GM19099 (cell line): ENCODE results near the gene SLC4A9.

Experiments used
- POLR2A ChIP-seq: IDR thresholded peaks from 3 replicates; pipeline ENCODE4 v1.6.1; 2011; ENCODE audit warnings: low read depth; ENCODE audit not compliant: insufficient read length; ENCODE audit errors: extremely low read depth

SLC4A9 gene

DNA sequence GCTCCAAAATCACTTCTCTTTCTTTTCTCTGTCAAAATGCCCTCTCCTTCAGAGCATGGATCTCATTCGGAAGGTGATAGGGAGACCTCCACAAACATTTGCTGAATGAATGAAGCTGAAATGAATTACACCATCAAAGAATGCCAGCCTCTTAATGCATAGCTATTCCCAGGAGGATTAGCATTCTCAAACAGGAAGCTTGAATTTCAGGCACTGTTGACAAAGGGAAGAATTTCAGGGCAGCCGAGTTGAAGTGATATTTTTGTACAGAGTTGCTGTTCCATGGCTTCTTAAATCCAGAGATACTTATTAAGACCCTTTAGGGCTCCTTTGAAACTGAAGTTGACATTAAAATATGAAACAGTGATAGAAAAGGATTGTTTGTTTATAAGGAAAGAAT is 32.4 kb upstream of the SLC4A9 start:
- no peak for TF ChIP-seq POLR2A

DNA sequence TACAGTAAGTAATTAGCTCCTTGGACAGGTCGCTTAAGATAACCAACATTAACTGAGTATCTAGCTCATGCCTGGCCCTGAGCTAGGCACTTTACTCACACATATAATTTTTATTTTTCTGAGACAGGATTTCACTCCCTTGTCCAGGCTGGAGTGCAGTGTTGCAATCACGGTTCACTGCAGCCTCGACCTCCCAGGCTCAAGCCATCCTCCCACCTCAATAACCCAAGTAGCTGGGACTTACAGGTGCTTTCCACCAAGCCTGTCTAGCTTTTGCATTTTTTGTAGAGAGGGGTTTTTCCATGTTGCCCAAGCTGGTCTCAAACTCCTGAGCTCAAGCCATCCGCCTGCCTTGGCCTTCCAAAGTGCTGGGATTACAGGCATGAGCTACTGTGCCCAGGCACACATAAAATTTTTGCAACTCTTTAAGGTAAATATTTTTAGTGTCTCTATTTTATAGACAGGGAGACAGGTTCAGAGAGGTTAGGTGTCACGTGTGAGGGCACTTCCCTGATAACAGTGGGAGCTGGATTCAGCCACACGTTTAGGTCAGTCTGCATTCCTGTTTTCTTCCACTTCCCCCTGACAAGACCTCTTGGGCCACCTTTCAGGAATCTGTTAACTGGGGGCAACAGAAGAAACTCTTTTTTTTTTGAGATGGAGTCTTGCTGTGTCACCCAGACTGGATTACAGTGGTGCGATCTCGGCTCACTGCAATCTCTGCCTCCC is 31.8 kb upstream of the SLC4A9 start:
- TF ChIP-seq POLR2A, result no peak

DNA sequence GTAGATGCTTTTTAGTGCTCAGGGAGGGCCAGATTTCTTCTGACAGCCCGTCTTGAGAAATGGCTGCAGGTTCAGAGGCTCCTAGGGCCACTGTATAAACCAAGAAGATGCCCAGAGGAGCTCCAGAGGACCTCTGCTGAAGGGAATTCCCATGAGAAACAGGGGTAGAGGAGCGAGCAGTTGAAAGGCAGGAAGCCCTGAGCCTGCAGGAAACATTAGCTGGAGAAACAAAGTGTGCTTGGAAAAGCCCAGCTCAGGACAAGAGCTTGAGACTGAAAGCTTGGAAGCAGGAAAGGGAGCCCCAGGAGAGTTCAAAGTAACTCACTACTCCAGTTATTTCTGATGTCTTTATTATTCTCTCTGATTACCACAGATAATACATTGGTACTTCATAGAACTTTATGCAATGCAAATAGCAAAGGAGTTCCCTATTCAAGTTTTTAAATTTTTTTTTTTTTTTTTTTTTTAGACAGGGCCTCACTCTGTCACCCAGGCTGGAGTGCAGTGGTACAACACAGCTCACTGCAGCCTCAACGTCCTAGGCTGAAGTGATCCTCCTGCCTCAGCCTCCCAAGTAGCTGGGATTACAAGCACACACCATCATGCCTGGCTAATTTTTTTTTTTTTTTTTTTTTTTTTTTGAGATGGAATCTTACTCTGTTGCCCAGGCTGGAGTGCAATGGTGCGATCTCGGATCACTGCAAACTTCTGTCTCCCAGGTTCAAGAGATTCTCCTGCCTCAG is 30.1 kb upstream of the SLC4A9 start:
- TF ChIP-seq POLR2A, result no peak

DNA sequence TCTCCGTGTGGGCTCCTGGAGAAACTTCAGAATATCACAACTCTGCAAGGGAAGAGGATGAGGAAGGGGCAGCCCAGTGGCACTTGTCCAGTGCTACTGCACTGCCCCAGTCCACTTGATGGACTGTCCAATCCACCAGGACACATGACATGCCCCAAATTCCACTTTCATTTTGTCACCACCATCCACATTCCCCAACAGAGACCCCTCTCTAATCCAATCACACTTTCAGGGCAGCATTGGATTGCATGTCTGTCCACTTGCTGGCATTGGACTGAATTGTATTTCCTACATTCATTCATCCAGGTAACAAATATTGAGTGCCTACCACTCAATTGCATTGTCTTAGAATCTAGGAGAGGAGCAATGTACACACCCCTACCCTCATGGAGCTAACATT is 28.4 kb upstream of the SLC4A9 start:
- TF ChIP-seq POLR2A, result no peak

DNA sequence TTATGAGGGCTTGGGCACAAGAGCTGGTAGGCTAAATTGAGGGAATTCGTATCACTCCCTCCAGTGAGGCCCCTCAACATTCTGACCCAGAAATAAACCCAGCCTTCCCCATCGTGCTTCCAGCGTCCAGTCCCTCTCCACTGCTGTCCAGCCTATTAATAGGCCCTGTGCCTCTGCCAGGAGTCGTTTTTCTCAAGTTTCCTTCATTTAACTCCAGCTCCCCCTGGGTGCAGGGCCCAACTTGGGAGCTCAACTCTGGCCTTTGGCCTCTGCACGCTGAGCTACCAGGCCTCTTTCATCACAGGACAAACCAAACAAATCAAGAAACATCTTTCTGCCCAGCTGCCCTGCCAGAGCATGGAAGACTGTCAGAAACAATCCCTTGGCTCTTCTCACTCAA is 23.6 kb upstream of the SLC4A9 start:
- no peak for TF ChIP-seq POLR2A

DNA sequence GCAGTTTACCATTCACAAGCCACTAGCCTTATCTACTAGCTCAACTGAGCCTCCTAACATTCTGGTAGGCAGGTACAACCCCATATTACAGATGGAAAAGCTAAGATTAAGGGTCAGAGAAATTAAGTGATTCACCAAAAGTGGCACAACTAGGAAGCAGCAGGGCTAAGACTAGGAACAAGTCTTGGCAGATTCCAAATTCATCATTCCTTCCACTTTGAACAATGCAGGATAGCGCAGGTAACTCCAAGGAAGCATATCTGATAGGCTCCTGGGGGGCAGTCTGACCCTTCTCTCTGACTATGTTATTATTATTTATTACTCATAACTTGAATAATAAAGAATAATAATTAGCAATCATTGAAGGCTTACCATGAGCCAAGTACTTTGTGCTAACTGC is 22.1 kb upstream of the SLC4A9 start:
- TF ChIP-seq POLR2A, result no peak

DNA sequence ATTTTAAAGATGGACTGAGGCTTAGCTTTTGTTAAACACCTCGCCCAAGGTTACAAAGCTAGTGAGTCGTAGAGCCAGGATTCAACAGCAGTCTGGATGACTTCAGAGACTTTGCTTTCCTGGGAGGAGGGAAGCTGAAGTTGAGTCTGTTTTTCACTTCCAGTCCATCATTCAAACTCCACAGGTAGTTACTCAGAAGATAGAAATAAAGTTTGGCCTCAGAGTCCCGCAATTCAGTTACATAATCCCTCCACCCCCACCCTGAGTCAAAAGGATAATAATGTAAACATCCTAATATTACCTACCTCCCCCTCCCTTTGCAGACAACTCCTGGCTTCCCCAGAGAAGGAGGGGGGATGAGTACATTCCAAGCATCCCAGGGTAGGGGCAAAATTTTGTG is 21.7 kb upstream of the SLC4A9 start:
- TF ChIP-seq POLR2A, result no peak

DNA sequence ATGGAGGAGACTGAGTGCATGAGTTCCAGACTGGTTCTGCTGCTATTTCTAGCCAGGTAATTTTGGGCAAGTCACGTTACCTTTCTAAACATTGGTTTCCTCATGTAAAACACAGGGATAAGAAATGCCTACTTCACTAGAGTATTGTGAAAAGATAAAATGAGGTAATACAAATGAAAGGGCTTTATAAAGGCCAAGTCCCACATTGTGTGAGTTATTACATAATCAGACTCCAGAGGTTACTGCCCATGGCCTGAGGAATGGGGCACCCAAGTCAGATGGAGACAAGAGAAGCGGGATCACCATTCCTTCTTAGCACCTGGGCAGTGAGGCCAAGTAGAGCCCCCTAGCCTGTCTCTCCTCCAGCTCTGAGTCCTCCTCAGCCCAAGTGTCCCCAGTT is 21.1 kb upstream of the SLC4A9 start:
- no peak for TF ChIP-seq POLR2A

DNA sequence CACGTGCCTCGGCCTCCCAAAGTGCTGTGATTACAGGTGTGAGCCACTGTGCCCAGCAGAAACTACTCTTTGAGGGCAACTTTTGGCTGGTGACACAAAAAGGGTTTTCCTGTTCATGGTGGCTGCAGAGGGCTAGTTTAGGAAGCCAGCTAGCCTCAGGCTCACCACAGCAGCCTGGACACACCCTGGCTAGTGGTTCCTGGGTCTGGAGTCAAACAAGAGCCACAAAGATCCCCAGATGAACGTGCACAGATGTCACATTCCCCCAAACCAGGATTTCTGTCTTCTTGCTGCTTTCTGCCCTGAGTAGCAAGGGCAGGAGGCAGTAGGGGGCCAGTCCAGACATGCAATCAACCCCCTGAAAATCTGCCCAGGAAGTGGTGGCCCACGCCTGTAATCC is 20.4 kb upstream of the SLC4A9 start:
- no peak for TF ChIP-seq POLR2A

DNA sequence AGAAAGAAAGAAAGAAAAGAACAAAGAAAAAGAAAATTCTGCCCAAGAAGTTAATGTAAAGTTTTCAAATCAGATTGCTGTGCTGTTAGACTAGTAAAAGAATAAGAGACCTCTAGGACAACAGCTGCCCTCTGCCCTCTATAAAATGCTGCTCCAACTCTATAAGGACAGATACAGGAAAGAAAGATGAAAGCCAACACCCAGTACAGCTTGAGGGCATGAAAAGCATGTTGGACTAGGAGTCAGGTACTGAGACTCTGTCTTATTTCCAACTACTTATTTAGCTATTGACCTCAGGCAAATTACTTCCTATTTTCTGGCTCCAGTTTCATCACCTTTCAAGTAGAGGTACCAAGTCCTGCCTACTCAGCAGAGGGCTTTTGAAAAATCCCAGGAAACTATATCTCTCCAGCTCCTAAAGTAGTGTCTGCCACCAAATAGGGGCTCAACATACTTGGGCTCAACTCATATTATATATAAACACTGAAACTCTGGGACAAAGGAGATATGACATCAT is 19.3 kb upstream of the SLC4A9 start:
- TF ChIP-seq POLR2A, result no peak

DNA sequence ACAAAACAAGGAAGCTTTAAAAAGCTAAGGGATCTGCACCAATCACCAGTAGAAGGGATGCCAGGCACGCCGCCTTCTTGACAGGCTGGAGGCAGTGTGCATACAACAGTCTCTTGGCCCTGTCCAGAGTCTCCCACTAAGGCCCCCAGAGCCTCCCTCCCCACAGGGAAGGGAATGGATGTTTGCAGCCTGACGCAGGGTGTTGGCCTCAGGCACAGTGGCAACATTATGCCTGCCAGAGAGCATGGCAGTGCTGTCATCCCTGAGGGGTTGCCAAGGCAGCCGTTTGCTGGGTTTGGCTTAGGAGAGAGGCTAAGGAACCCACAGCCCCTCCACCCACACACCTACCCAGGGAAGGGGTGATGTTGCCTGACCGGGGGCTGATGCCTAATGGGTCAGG is 18.4 kb upstream of the SLC4A9 start:
- no peak for TF ChIP-seq POLR2A

DNA sequence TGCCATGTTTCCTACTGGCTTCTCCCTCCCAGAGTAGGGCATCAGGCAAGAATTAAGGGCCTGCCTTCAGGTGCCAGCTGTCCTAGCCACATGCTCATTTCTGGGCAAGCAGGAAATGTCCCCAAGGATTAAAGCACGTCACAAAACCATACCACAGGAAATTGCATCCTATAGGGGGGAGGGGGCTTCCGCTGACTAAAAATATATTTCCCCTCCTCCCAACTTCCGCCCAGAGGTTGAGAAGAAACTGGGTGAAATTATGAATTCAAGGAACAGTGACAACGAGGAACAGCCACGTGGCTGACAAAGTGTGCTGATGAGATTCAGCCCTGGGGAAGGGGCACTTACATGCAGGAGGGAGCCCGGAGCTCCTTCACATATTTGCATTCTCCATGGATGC is 17.7 kb upstream of the SLC4A9 start:
- no peak for TF ChIP-seq POLR2A

DNA sequence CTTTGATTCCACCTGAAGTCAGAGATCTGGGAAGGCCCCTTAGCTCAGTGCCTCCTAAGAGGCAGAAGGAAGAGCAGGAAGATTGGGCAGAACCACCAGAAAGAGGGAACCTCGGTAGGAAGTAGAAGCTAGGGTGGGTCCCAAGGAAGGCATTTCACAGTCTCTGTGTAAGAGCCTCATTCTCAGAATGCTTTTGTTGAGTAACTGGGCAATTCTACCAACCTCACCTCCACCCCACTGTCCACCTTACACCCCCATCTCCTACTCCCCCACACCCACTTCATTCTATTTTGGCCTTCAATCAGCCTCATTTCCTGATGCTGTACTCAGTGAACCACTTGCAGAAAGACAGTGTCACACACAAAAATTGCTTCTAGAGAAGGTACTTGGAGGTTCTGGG is 17.1 kb upstream of the SLC4A9 start:
- TF ChIP-seq POLR2A, result no peak

DNA sequence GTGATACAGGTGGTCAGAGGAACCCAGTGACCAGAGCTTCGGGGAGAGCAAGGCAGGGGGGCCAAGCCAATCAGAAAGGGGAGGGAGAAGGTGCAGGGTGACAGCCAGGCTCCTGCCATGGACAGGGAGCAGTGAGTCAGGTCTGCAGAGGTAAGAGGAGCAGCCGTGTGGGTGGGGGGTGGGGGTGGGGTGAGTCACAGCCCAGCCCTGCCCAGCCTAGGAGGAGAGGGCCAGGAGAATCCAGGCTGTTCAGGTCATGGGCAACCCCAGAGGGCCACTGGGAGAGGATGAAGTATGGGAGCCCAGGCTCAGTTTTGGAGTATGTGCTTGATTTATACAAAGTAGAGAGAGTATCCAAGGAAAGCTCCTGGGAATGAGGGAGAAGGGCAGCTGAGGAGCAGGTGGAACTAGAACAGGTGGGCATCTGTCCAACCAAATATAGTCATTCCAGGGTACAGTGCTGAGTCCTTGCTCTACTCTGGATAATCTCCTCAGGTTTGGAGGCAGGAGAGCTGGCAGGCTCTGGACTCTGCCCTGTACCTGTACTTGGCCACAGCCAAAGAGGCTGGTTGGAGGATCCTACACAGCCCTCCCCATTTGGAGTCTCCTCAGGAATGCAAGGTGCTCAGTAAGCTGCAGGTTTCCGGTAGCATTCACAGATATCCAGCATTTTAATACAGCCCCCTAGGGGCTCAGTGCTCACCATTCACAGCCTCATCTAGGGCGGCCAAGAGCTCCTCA is 15.1 kb upstream of the SLC4A9 start:
- TF ChIP-seq POLR2A, result no peak

DNA sequence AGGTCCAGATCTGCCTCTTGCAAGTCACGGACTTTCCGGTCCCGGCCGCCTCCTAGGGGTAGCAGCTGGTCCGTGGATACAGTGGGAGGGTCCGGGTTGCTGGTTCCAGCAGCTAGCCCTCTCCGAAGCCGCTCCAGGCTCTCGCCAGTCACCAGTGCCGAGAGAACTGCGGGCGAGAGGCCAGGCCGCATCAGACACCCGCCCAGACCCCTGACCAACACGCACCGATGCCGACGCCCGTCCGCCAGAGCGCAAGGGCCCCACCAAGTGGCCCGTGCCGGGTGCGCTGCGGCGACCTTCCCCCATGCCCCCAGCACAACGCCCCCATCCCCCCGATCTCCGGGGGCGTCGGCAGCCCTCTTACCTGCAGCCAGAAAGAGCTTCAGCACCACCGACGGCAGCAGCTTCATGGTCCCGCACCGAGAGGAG is 14.1 kb upstream of the SLC4A9 start:
- no peak for TF ChIP-seq POLR2A
